Uterus (tissue), 2 donors: ENCODE results near the gene SRGAP1.

Experiments used
- POLR2A ChIP-seq, 2 donors: fragments of 450-650 bp; IDR thresholded peaks; one replicate each; pipeline ENCODE4 v1.6.1; 2016; ENCODE audit warnings: antibody characterized with exemption in 2 of 2, mild to moderate bottlenecking in 1 of 2, moderate library complexity in 1 of 2
- TF ChIP-seq, protein P1 (sequence below), 4 experiments: fragments of 200-600 bp in 2 of 4; fragments of 450-650 bp in 2 of 4; sonication (generic) in 2 of 4; IDR thresholded peaks; one replicate each; pipeline ENCODE4 v1.5.1; 2016 to 2019; ENCODE audit warnings: antibody characterized with exemption in 4 of 4, mild to moderate bottlenecking in 2 of 4, moderate library complexity in 1 of 4

DNA sequence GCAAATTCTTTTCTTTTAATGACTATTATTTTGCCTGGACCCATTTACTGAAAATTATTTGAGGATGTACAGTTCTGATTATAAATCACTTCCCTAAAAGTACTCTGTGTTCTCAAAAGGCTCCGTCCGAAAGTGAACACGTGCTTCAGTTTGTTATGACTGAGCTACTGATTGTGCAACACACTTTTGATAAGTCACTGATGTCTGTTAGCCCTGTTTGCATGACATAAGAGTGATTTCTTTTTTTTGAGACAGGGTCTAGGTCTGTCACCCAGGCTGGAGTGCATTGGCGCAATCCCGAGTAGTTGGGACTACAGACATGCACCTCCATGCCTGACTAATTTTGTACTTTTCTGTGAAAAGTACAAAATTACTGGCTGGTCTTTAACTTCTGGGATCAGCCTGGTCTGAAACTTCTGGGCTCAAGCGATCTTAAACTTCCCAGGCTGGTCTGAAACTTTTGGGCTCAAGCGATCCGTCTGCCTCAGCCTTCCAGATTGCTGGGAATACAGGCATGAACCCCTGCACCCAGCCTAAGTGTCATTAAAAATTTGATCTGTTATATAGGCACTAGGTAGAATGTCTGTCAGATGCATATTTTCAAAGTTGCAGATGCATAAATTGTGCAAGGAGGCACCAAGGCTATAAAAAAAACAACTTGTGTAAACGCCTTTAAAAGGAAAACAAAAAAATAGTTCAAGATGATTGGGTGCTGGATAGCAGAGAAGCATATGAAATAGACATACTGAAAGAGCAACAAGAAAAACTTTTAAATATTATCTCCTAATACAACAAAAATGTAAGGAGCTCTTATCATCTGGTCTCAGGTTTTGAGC, 111.5 kb downstream of the SRGAP1 start:
- TF ChIP-seq, protein P1, sequence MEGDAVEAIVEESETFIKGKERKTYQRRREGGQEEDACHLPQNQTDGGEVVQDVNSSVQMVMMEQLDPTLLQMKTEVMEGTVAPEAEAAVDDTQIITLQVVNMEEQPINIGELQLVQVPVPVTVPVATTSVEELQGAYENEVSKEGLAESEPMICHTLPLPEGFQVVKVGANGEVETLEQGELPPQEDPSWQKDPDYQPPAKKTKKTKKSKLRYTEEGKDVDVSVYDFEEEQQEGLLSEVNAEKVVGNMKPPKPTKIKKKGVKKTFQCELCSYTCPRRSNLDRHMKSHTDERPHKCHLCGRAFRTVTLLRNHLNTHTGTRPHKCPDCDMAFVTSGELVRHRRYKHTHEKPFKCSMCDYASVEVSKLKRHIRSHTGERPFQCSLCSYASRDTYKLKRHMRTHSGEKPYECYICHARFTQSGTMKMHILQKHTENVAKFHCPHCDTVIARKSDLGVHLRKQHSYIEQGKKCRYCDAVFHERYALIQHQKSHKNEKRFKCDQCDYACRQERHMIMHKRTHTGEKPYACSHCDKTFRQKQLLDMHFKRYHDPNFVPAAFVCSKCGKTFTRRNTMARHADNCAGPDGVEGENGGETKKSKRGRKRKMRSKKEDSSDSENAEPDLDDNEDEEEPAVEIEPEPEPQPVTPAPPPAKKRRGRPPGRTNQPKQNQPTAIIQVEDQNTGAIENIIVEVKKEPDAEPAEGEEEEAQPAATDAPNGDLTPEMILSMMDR (IDR thresholded peaks at IDR 0.05), result no peak
- no peak for TF ChIP-seq POLR2A (IDR thresholded peaks at IDR 0.05)
